HepG2 (cell line): Measurements from ENCODE around the gene HTRA3. TPM values are rescaled to one million over a fixed set of nuclear protein-coding genes. Genes with fewer than 3 reads are reported as not detected.

Source experiments
- ATAC-seq: fragments of 200-7000 bp; cut with Tn5 transposase; 3 replicates; pipeline ENCODE4 v1.9.1; 2020; ENCODE audit warnings: mild to moderate bottlenecking, moderate library complexity
- BruUV-seq: library from RNA; stranded (reverse); fragments of 400-500 nt; replicated peaks from 2 replicates; lab custom pipeline; 2021; lab: Mats Ljungman, UMichigan
- CTCF ChIA-PET: fragments of 300-600 bp; formaldehyde crosslinking; extraction: SDS; loops from one replicate; lab custom pipeline; 2021; ENCODE audit warnings: low total read pairs, inconsistent platforms, low intra/inter-chr PET ratio; lab: Yijun Ruan, JAX
- POLR2A ChIA-PET: fragments of 350-600 bp; sonication (Branson Sonifier 250); formaldehyde crosslinking; loops from one replicate; lab custom pipeline; 2020; ENCODE audit warnings: antibody characterized with exemption, inconsistent platforms; lab: Yijun Ruan, JAX
- DNase-seq: peaks from one replicate; pipeline ENCODE4 v3.0.0-alpha.2; 2015; ENCODE audit warnings: low spot score
- FAIRE-seq: peaks from 3 replicates; lab custom pipeline; 2011; peaks lifted over from hg19 to GRCh38; lab: Jason Lieb, UNC
- H2AFZ ChIP-seq: one replicate; pipeline ENCODE4 v1.6.1; 2011; ENCODE audit warnings: low read length, inconsistent platforms
- H3K27ac ChIP-seq: fragments of 300-600 bp; 3 replicates; pipeline ENCODE4 v1.8.0; 2011; ENCODE audit warnings: mixed run types, mild to moderate bottlenecking, mixed read lengths, low read length, inconsistent platforms; ENCODE audit not compliant: insufficient read depth; ENCODE audit errors: extremely low read length
- H3K27me3 ChIP-seq, 2 experiments: fragments of 200-600 bp in 1 of 2; 2 replicates in 1 of 2; 3 replicates in 1 of 2; pipeline versions ENCODE4 v1.6.0 to v1.8.0; 2011; ENCODE audit warnings: low read length in 2 of 2, mild to moderate bottlenecking in 2 of 2, moderate library complexity in 2 of 2, inconsistent platforms in 1 of 2; ENCODE audit not compliant: insufficient read depth in 2 of 2, control insufficient read depth in 1 of 2
- H3K36me3 ChIP-seq, 2 experiments: fragments of 200-600 bp in 1 of 2; replicated peaks in 1 of 2; 2 replicates in 1 of 2; 3 replicates in 1 of 2; pipeline versions ENCODE4 v1.5.1 to v1.8.0; 2011; ENCODE audit warnings: low read length in 2 of 2, inconsistent platforms in 1 of 2; ENCODE audit not compliant: insufficient read depth in 2 of 2, control insufficient read depth in 1 of 2
- H3K4me1 ChIP-seq: 2 replicates; pipeline ENCODE4 v1.5.1; 2012; ENCODE audit warnings: low read length, inconsistent platforms; ENCODE audit not compliant: insufficient read depth
- H3K4me2 ChIP-seq: 2 replicates; pipeline ENCODE4 v1.6.0; 2011; ENCODE audit warnings: low read depth, low read length, inconsistent platforms
- H3K4me3 ChIP-seq, 3 experiments: fragments of 200-600 bp in 1 of 3; sonication (generic), shearing (Covaris generic) in 1 of 3; replicated peaks in 1 of 3; 2 replicates each; pipeline ENCODE4 v1.5.1; 2011 to 2016; ENCODE audit warnings: low read length in 3 of 3, inconsistent platforms in 2 of 3, low read depth in 2 of 3, mild to moderate bottlenecking in 2 of 3, control low read depth in 1 of 3, mixed read lengths in 1 of 3; ENCODE audit not compliant: insufficient read depth in 1 of 3
- H3K79me2 ChIP-seq: one replicate; pipeline ENCODE4 v1.6.1; 2011; ENCODE audit warnings: low read length, inconsistent platforms; ENCODE audit not compliant: insufficient read depth
- H3K9ac ChIP-seq: 2 replicates; pipeline ENCODE4 v1.6.0; 2011; ENCODE audit warnings: mild to moderate bottlenecking, low read depth, low read length, inconsistent platforms; ENCODE audit not compliant: insufficient read depth
- H3K9me3 ChIP-seq: 2 replicates; pipeline ENCODE4 v1.5.1; 2012; ENCODE audit warnings: mild to moderate bottlenecking, low read length
- H4K20me1 ChIP-seq: 2 replicates; pipeline ENCODE4 v1.6.0; 2011; ENCODE audit warnings: inconsistent platforms, mild to moderate bottlenecking, low read length, moderate library complexity; ENCODE audit not compliant: insufficient read depth
- DDIT3 ChIP-seq: sonication (generic); formaldehyde crosslinking; IDR thresholded peaks from 2 replicates; pipeline ENCODE4 v1.4.0; 2020; ENCODE audit warnings: mild to moderate bottlenecking, missing genetic modification reagents
- FOXO1 ChIP-seq: sonication (generic); formaldehyde crosslinking; IDR thresholded peaks from 2 replicates; pipeline ENCODE4 v1.4.0; 2020; ENCODE audit warnings: missing genetic modification reagents
- GATAD1 ChIP-seq: IDR thresholded peaks from 2 replicates; pipeline ENCODE4 v1.6.1; 2016; ENCODE audit warnings: missing genetic modification reagents, missing compliant biosample characterization
- GRHL1 ChIP-seq: sonication (generic); formaldehyde crosslinking; conservative IDR thresholded peaks from 2 replicates; pipeline ENCODE4 v1.8.0; 2022; ENCODE audit warnings: missing genetic modification reagents
- HHEX ChIP-seq: IDR thresholded peaks from 2 replicates; pipeline ENCODE4 v1.6.1; 2016; ENCODE audit warnings: control low read depth
- KLF12 ChIP-seq: sonication (generic); formaldehyde crosslinking; IDR thresholded peaks from 2 replicates; pipeline ENCODE4 v1.4.0; 2020; ENCODE audit warnings: missing genetic modification reagents, borderline replicate concordance
- MYPOP ChIP-seq: sonication (generic); formaldehyde crosslinking; IDR thresholded peaks from 2 replicates; pipeline ENCODE4 v1.8.1; 2023; ENCODE audit warnings: mild to moderate bottlenecking, moderate library complexity, missing genetic modification reagents
- PATZ1 ChIP-seq: sonication (generic); formaldehyde crosslinking; IDR thresholded peaks from 2 replicates; pipeline ENCODE4 v1.4.0; 2020; ENCODE audit warnings: missing genetic modification reagents
- POLR2AphosphoS5 ChIP-seq: IDR thresholded peaks from 2 replicates; pipeline ENCODE4 v1.6.1; 2012; ENCODE audit warnings: low read depth, low read length
- RORA ChIP-seq: sonication (generic); formaldehyde crosslinking; IDR thresholded peaks from 2 replicates; pipeline ENCODE4 v1.5.0; 2020; ENCODE audit warnings: mild to moderate bottlenecking, missing genetic modification reagents, moderate library complexity
- STAT5B ChIP-seq: sonication (generic); formaldehyde crosslinking; IDR thresholded peaks from 2 replicates; pipeline ENCODE4 v1.4.0; 2020; ENCODE audit warnings: missing genetic modification reagents
- TFE3 ChIP-seq: IDR thresholded peaks from 2 replicates; pipeline ENCODE4 v1.6.1; 2016
- ZFP36 ChIP-seq: fragments of 150-350 bp; IDR thresholded peaks from 2 replicates; pipeline ENCODE4 v1.6.1; 2018; ENCODE audit warnings: borderline replicate concordance, low read length, low read depth; ENCODE audit not compliant: partially characterized antibody
- ZKSCAN8 ChIP-seq: IDR thresholded peaks from 2 replicates; pipeline ENCODE4 v1.6.1; 2016; ENCODE audit warnings: borderline replicate concordance, missing genetic modification reagents, missing compliant biosample characterization
- ZMYM3 ChIP-seq: sonication (generic); formaldehyde crosslinking; IDR thresholded peaks from 2 replicates; pipeline ENCODE4 v1.5.1; 2020; ENCODE audit warnings: mild to moderate bottlenecking, missing genetic modification reagents
- ZNF3 ChIP-seq: IDR thresholded peaks from 2 replicates; pipeline ENCODE4 v1.7.0; 2017; ENCODE audit warnings: inconsistent platforms
- ZNF383 ChIP-seq: sonication (generic); formaldehyde crosslinking; IDR thresholded peaks from 2 replicates; pipeline ENCODE4 v1.4.0; 2020; ENCODE audit warnings: missing genetic modification reagents, mild to moderate bottlenecking, borderline replicate concordance
- ZNF446 ChIP-seq: sonication (generic); formaldehyde crosslinking; IDR thresholded peaks from 2 replicates; pipeline ENCODE4 v1.5.0; 2020; ENCODE audit warnings: mild to moderate bottlenecking, missing genetic modification reagents
- WGBS: methylation state at CpG from one replicate; pipeline ENCODE4 v1.1.6; 2017; ENCODE audit warnings: low lambda C conversion rate; 5-methylcytosine and 5-hydroxymethylcytosine counted together
- in situ Hi-C: cut with HindIII; loops from 2 replicates; pipeline ENCODE4 v1.10.0; 2017; ENCODE audit warnings: low pct_unique_long_range_greater_than_20kb; ENCODE audit not compliant: extremely low pct_ligation_motif_present
- intact Hi-C: fragments of 100-400 bp; cut with micrococcal nuclease; formaldehyde crosslinking; loops from one replicate; pipeline ENCODE4 v1.10.0; 2022; ENCODE audit not compliant: unreplicated experiment
- polyA plus RNA-seq, 8 experiments: library from polyadenylated mRNA; depleted of rRNA in 3 of 8; stranded (reverse) in 7 of 8; unstranded in 1 of 8; fragments of >200 nt; fragmentation: Illumina TruSeq in 4 of 8; extraction: Trizol in 4 of 8; gene quantifications; 2 replicates each; pipeline versions ENCODE4 v1.2.1 to v1.2.3, GENCODE V29; 2011 to 2016; ENCODE audit warnings: low read depth in 4 of 8, missing spikeins in 1 of 8, mixed read lengths in 1 of 8; ENCODE audit not compliant: insufficient read depth in 1 of 8
- total RNA-seq, 5 experiments: library from RNA; depleted of rRNA; stranded (reverse); fragments of >200 nt; fragmentation: Illumina TruSeq; extraction: Trizol; gene quantifications; 2 replicates each; pipeline ENCODE4 v1.2.3, GENCODE V29; 2016; ENCODE audit warnings: low read depth in 1 of 5

HTRA3 gene
- total and polyA plus RNA-seq, 2 of the 13 experiments (the other 11 are each of a cell fraction or from before 2014, with no cell fraction given), result 0.17 TPM; not detected in 1

GRCh38 chr4:8252301-8253173, 17.0 kb upstream of the HTRA3 start:
- ATAC-seq (no peak), DNase-seq (no peak), FAIRE-seq (no peak)
- H3K27me3 ChIP-seq, result peaks cover under 1 to 9% of the 10 kb centered on the region in 2 experiments; a peak in 2 of 5 replicates
- CTCF ChIA-PET, result no interaction called here
- no peaks in the 10 kb centered on the region for H3K79me2 ChIP-seq
- no peak overlapping the region; a peak in 1 of 6 replicates for H3K4me3 ChIP-seq
- H3K4me2 ChIP-seq, result 0 out of 2 replicates have a peak overlapping the region, but pooled peaks have one; percentile 8
- no peak overlapping the region for H2AFZ ChIP-seq
- no peaks in the 10 kb centered on the region for H3K9me3 ChIP-seq
- no TSS peak for BruUV-seq
- no peak for TF ChIP-seq HHEX (CRISPR knock-in tag)
- no peak for TF ChIP-seq DDIT3 (CRISPR knock-in tag)
- TF ChIP-seq ZNF3, result no peak
- TF ChIP-seq ZMYM3 (CRISPR knock-in tag), result no peak
- no peak for TF ChIP-seq ZNF383 (CRISPR knock-in tag)
- no peak for TF ChIP-seq POLR2AphosphoS5
- TF ChIP-seq ZNF446 (CRISPR knock-in tag), result no peak
- no peak for TF ChIP-seq KLF12 (CRISPR knock-in tag)
- no peak for TF ChIP-seq GATAD1 (CRISPR knock-in tag)
- TF ChIP-seq FOXO1, result no peak
- TF ChIP-seq ZKSCAN8, result no peak
- TF ChIP-seq MYPOP (CRISPR knock-in tag), result no peak
- TF ChIP-seq GRHL1, result no peak
- no peak for TF ChIP-seq ZFP36
- TF ChIP-seq TFE3, result no peak
- no peak for TF ChIP-seq STAT5B (CRISPR knock-in tag)
- TF ChIP-seq RORA (CRISPR knock-in tag), result no peak
- no peak for TF ChIP-seq PATZ1 (CRISPR knock-in tag)
- no peaks in the 10 kb centered on the region for H3K36me3 ChIP-seq
- POLR2A ChIA-PET, result no interaction called here
- no peak overlapping the region for H3K9ac ChIP-seq
- H4K20me1 ChIP-seq, result peaks cover 3% of the 10 kb centered on the region; the same call in 1 of the 2 replicates
- in situ Hi-C loops, result no loop called here
- H3K27ac ChIP-seq, result no peak overlapping the region
- peaks cover 21% of the 10 kb centered on the region for H3K4me1 ChIP-seq
- 26% methylated on average over 13 of the region's 23 CpGs for WGBS
- intact Hi-C loops, result no loop called here
